Panc1 (cell line): Measurements from ENCODE around the gene IL1A.

Experiments
- POLR2AphosphoS5 ChIP-seq: IDR thresholded peaks from 2 replicates; pipeline ENCODE4 v1.6.1; 2012; ENCODE audit warnings: mild to moderate bottlenecking, low read depth, low read length, moderate library complexity
- TF ChIP-seq, protein P1 (sequence below): fragments of 450-650 bp; IDR thresholded peaks from 2 replicates; pipeline ENCODE4 v1.5.1; 2017; ENCODE audit warnings: mild to moderate bottlenecking

DNA sequence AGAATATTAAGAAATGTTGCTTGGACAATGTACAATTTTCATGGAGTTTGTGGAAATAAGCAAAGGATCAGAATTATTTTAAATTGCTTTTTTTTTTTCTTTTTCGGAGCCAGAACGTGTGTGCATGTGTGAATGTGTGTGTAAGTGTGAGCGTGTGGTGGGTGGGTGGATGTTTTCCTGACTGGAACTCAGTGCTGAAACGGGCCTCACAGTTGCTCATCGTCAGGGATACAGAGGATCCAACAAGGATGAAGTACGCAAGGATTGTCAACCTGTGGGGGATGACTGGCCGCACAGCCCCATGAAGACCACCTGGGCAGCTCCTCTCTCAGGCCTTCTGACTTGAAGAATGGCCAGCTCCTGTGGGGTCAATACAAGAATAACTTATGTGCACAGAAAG is 34.8 kb upstream of the IL1A start:
- TF ChIP-seq POLR2AphosphoS5, result no peak
- TF ChIP-seq, protein P1, sequence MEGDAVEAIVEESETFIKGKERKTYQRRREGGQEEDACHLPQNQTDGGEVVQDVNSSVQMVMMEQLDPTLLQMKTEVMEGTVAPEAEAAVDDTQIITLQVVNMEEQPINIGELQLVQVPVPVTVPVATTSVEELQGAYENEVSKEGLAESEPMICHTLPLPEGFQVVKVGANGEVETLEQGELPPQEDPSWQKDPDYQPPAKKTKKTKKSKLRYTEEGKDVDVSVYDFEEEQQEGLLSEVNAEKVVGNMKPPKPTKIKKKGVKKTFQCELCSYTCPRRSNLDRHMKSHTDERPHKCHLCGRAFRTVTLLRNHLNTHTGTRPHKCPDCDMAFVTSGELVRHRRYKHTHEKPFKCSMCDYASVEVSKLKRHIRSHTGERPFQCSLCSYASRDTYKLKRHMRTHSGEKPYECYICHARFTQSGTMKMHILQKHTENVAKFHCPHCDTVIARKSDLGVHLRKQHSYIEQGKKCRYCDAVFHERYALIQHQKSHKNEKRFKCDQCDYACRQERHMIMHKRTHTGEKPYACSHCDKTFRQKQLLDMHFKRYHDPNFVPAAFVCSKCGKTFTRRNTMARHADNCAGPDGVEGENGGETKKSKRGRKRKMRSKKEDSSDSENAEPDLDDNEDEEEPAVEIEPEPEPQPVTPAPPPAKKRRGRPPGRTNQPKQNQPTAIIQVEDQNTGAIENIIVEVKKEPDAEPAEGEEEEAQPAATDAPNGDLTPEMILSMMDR, result no peak
